Measurements from ENCODE around the gene CAMK1D. TPM values are rescaled to one million over a fixed set of nuclear protein-coding genes. Genes with fewer than 3 reads are reported as not detected.

CAMK1D gene
- total RNA-seq, 2 experiments from 2014 or later: 3.4 to 4.2 TPM

DNA sequence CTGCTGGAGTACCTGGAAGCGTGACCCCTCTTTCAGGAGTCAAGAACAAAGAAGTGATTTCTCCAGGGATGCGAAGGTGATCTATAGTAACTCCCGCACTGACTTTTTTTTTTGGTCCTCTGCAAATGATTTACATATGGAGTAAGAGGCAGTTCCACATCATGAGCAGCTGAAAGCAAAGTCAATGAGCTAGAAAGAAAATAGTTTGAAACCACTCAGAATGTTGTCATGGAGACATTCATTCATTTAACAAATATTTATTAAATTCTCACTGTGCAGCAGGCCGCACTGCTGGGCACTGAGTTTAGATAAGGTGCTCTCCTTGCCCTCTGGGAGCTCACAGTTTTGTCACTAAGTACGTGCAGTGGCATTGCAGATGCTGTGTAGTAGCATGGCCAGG, 206.7 kb downstream of the CAMK1D start:
- Mint-ChIP-seq H3K4me1 (ENCODE audit: low read depth) (no peaks in the 10 kb centered on the region), H3K27me3 (ENCODE audit: low read depth) (no peaks in the 10 kb centered on the region), H3K36me3 (ENCODE audit: low read depth) (no peaks in the 10 kb centered on the region), H3K4me3 (no peak overlapping the region), H3K9me3 (ENCODE audit: insufficient read depth) (no peaks in the 10 kb centered on the region), H3K27ac (no peak overlapping the region)
- DNase-seq (no peak), ATAC-seq (no peak)
- CTCF ChIA-PET: no interaction called here
- POLR2A ChIA-PET: no interaction called here

DNA sequence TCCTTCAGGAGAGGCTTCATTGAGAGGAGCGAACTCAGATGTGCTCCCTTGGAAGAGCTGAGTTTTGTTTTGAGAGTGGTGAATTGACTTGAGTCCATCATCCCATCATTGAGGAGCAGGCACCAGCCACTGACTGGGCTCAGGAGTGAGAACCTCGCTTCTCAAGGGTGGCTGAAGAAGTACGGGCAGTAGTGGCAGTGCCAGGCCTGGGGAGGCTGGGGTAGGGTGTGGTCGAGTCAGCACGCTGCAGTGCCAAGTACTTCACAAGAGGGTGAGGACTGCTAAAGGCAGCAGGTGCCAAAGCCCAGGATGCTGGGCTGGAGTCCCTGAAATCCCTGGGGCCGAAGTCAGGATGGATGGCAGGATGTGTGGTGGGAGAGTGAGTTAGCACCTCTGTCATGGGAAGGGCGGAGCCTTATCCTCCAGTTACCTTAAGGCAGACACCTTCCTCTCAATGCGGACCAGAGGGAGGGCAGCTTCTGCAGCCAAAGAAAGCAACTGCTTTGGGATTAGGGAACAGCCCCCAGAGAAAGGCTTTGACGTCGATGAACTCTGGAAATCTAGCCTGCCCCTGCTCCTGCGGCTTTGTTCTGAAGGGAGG, 210.3 kb downstream of the CAMK1D start:
- ChIA-PET POLR2A (no interaction called here), CTCF (no interaction called here)
- no peak for ATAC-seq
- H3K27ac Mint-ChIP-seq: no peak overlapping the region
- H3K4me3 Mint-ChIP-seq: no peak overlapping the region
- H3K27me3 Mint-ChIP-seq (ENCODE audit: low read depth): no peaks in the 10 kb centered on the region
- H3K9me3 Mint-ChIP-seq (ENCODE audit: insufficient read depth): no peaks in the 10 kb centered on the region
- no peak for DNase-seq
- H3K4me1 Mint-ChIP-seq (ENCODE audit: low read depth): no peaks in the 10 kb centered on the region
- no peaks in the 10 kb centered on the region for H3K36me3 Mint-ChIP-seq (ENCODE audit: low read depth)

DNA sequence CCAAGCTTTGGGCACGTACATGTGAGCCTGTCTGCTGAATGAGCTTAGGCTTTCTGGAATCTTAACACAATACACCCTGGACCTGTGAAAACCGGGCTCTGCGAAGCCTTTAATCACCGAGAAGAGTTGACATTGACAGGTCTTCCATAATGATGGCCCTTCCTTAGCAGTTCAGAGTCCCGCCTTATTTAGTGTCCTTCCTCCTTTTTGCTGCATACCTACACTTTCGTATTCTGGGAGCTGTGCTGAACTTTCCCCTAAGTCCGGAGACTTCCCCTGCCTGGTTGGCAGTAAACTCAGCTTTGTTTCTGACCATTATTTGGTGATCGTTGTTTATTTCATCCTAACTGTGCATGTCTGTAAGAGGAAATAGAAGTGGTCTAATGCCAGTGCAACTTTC, 212.0 kb downstream of the CAMK1D start:
- no peaks in the 10 kb centered on the region for H3K9me3 Mint-ChIP-seq (ENCODE audit: insufficient read depth)
- H3K4me3 Mint-ChIP-seq: no peak overlapping the region
- no peaks in the 10 kb centered on the region for H3K36me3 Mint-ChIP-seq (ENCODE audit: low read depth)
- ATAC-seq (no peak), DNase-seq (no peak)
- no peaks in the 10 kb centered on the region for H3K27me3 Mint-ChIP-seq (ENCODE audit: low read depth)
- no peak overlapping the region for H3K27ac Mint-ChIP-seq
- CTCF ChIA-PET: interaction anchor here (1.6 kb wide), 1 partner anchor 95 kb away, joined by 4 read pairs; no protein-coding TSS in a partner anchor
- H3K4me1 Mint-ChIP-seq (ENCODE audit: low read depth): no peaks in the 10 kb centered on the region
- POLR2A ChIA-PET: no interaction called here

GRCh38 chr10:12561720-12562119, 212.4 kb downstream of the CAMK1D start:
- ChIA-PET POLR2A (no interaction called here), CTCF (interaction anchor here (1.6 kb wide), 1 partner anchor 95 kb away, joined by 4 read pairs; no protein-coding TSS in a partner anchor)
- no peaks in the 10 kb centered on the region for H3K36me3 Mint-ChIP-seq (ENCODE audit: low read depth)
- H3K27me3 Mint-ChIP-seq (ENCODE audit: low read depth): no peaks in the 10 kb centered on the region
- DNase-seq (no peak), ATAC-seq (no peak)
- no peak overlapping the region for H3K27ac Mint-ChIP-seq
- no peaks in the 10 kb centered on the region for H3K9me3 Mint-ChIP-seq (ENCODE audit: insufficient read depth)
- no peak overlapping the region for H3K4me3 Mint-ChIP-seq
- H3K4me1 Mint-ChIP-seq (ENCODE audit: low read depth): no peaks in the 10 kb centered on the region

DNA sequence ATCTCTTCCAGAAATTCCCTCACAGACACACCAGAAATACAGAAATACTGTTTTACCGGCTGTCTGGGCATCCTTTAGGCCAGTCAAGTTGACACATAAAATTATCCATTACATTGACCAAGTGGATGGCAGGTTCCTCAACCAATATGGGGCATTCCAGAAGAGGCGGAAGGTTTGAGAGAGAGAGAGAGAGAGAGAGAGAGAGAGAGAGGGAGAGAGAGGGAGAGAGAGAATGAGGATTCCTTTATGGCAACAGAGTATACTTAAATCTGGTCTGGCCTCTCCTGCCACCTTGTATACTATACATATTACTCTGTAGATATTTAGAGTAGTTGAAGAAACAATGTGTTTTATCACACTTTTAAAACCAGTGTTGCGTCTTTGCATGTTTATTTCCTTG, 214.1 kb downstream of the CAMK1D start:
- H3K36me3 Mint-ChIP-seq (ENCODE audit: low read depth): no peaks in the 10 kb centered on the region
- CTCF ChIA-PET: interaction anchor here (1.3 kb wide), 1 partner anchor 93 kb away, joined by 3 read pairs; no protein-coding TSS in a partner anchor
- POLR2A ChIA-PET: interaction anchor here (0.9 kb wide), 1 partner anchor 22 kb away, joined by 3 read pairs; no protein-coding TSS in a partner anchor
- no peaks in the 10 kb centered on the region for H3K27me3 Mint-ChIP-seq (ENCODE audit: low read depth)
- no peaks in the 10 kb centered on the region for H3K9me3 Mint-ChIP-seq (ENCODE audit: insufficient read depth)
- DNase-seq: no peak
- H3K4me3 Mint-ChIP-seq: no peak overlapping the region
- H3K27ac Mint-ChIP-seq: no peak overlapping the region
- ATAC-seq: no peak
- H3K4me1 Mint-ChIP-seq (ENCODE audit: low read depth): peaks cover 2% of the 10 kb centered on the region

GRCh38 chr10:12564173-12564572, 214.8 kb downstream of the CAMK1D start:
- no peaks in the 10 kb centered on the region for H3K9me3 Mint-ChIP-seq (ENCODE audit: insufficient read depth)
- ChIA-PET CTCF (interaction anchor here (1.3 kb wide), 1 partner anchor 92 kb away, joined by 3 read pairs; no protein-coding TSS in a partner anchor), POLR2A (interaction anchor here (0.9 kb wide), 1 partner anchor 21 kb away, joined by 3 read pairs; no protein-coding TSS in a partner anchor)
- ATAC-seq (no peak), DNase-seq (no peak)
- H3K4me3 Mint-ChIP-seq: no peak overlapping the region
- no peaks in the 10 kb centered on the region for H3K36me3 Mint-ChIP-seq (ENCODE audit: low read depth)
- H3K27ac Mint-ChIP-seq: no peak overlapping the region
- H3K4me1 Mint-ChIP-seq (ENCODE audit: low read depth): peaks cover 4% of the 10 kb centered on the region
- no peaks in the 10 kb centered on the region for H3K27me3 Mint-ChIP-seq (ENCODE audit: low read depth)

DNA sequence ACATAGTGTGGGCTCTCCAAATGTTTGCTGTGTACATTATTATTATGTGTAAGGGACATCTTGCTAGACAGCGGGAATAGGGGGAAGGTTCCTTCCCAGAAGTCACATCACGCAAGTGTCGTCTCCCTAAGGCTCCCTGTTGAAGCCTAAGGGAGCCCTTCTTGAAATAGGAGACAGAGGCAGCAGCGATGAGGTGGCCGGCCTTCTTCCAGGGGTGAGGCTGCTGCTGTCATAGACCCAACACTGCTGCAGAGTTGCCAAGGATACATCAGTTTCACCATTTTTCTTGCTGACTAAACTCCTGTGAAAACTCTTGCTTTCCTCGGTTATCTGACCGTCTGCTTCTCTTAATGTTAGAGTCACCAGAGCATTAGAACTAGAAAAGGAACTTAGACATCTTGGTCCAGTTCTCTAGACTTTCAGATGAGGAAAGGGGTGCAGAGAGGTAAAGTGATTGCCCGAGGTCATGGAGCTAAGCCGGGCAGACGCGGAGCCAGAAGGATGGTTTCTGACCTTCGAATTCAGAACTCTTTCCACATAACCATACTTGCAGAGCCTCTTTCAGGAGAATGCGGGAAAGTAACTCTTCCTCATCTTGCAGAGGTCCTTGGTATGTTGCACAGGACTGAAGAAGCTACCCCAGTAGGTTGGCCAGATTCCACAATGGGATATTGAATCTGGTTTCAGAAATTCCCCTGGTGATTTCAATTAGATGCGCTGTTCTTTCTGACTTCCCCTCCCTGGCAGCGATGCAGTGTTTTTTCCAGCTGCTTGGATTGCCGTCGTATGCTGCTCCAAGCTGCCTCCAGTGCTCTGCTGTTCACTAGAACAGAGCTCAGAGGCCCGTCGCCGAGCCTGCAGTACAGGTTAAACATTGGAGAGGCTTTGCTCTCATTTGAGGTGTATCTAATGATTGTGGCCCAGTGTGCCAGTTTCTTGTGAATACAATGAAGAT, 217.1 kb downstream of the CAMK1D start:
- H3K27ac Mint-ChIP-seq: no peak overlapping the region
- peaks cover 4% of the 10 kb centered on the region for H3K4me1 Mint-ChIP-seq (ENCODE audit: low read depth)
- H3K4me3 Mint-ChIP-seq: no peak overlapping the region
- CTCF ChIA-PET: no interaction called here
- no peaks in the 10 kb centered on the region for H3K27me3 Mint-ChIP-seq (ENCODE audit: low read depth)
- no peaks in the 10 kb centered on the region for H3K36me3 Mint-ChIP-seq (ENCODE audit: low read depth)
- no peak for ATAC-seq
- POLR2A ChIA-PET: no interaction called here
- DNase-seq: no peak
- H3K9me3 Mint-ChIP-seq (ENCODE audit: insufficient read depth): no peaks in the 10 kb centered on the region

GRCh38 chr10:12568391-12569009, 219.2 kb downstream of the CAMK1D start:
- ATAC-seq (no peak), DNase-seq (no peak)
- H3K9me3 Mint-ChIP-seq (ENCODE audit: insufficient read depth): no peaks in the 10 kb centered on the region
- no peak overlapping the region for H3K27ac Mint-ChIP-seq
- CTCF ChIA-PET: no interaction called here
- peaks cover 4% of the 10 kb centered on the region for H3K4me1 Mint-ChIP-seq (ENCODE audit: low read depth)
- H3K27me3 Mint-ChIP-seq (ENCODE audit: low read depth): no peaks in the 10 kb centered on the region
- no peaks in the 10 kb centered on the region for H3K36me3 Mint-ChIP-seq (ENCODE audit: low read depth)
- POLR2A ChIA-PET: no interaction called here
- H3K4me3 Mint-ChIP-seq: no peak overlapping the region

- Mint-ChIP-seq H3K9me3 (ENCODE audit: insufficient read depth) (peaks cover 4% of the 10 kb centered on the region), H3K36me3 (ENCODE audit: low read depth) (no peaks in the 10 kb centered on the region), H3K27me3 (ENCODE audit: low read depth) (no peaks in the 10 kb centered on the region), H3K4me1 (ENCODE audit: low read depth) (peaks cover 4% of the 10 kb centered on the region), H3K27ac (no peak overlapping the region), H3K4me3 (no peak overlapping the region)
- ATAC-seq (no peak), DNase-seq (no peak)
- CTCF ChIA-PET: no interaction called here
- POLR2A ChIA-PET: no interaction called here
These were observed 222.9 kb downstream of the CAMK1D start for GRCh38 chr10:12572281-12572680.

DNA sequence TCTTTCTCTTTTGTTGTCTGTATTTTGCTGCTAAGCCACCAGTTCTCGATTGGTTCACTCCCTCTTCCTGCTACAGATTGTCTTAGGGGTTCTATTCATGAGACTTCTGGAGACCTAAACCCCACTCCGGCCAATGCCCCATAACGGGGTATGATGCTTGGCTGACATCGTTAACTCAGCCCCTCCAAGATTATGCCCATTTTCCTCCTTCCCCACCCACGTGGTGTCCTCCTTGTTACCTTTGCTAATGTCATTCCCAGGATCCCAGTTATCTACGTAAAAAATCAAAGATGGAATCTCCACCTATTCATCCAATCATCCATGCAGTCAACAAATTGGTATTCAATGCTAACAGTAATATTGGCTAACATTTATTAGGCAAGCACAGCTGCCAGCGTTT, 228.3 kb downstream of the CAMK1D start:
- H3K27me3 Mint-ChIP-seq (ENCODE audit: low read depth): no peaks in the 10 kb centered on the region
- H3K27ac Mint-ChIP-seq: no peak overlapping the region
- peaks cover 4% of the 10 kb centered on the region for H3K9me3 Mint-ChIP-seq (ENCODE audit: insufficient read depth)
- POLR2A ChIA-PET: no interaction called here
- no peak for DNase-seq
- no peak overlapping the region for H3K4me3 Mint-ChIP-seq
- peaks cover 3% of the 10 kb centered on the region for H3K4me1 Mint-ChIP-seq (ENCODE audit: low read depth)
- no peak for ATAC-seq
- H3K36me3 Mint-ChIP-seq (ENCODE audit: low read depth): no peaks in the 10 kb centered on the region
- CTCF ChIA-PET: no interaction called here

- DNase-seq: no peak
- CTCF ChIA-PET: no interaction called here
- peaks cover 3% of the 10 kb centered on the region for H3K4me1 Mint-ChIP-seq (ENCODE audit: low read depth)
These were observed 230.9 kb downstream of the CAMK1D start for GRCh38 chr10:12579954-12580858.

More at GRCh38 chr10:12579954-12580858, 230.9 kb downstream of the CAMK1D start:
- Mint-ChIP-seq H3K9me3 (ENCODE audit: insufficient read depth) (peaks cover under 1% of the 10 kb centered on the region), H3K27ac (no peak overlapping the region), H3K27me3 (ENCODE audit: low read depth) (no peaks in the 10 kb centered on the region), H3K4me3 (no peak overlapping the region), H3K36me3 (ENCODE audit: low read depth) (peaks cover 3% of the 10 kb centered on the region)
- ATAC-seq: no peak
- POLR2A ChIA-PET: interaction anchor here (0.7 kb wide), 1 partner anchor 39 kb away, joined by 3 read pairs; no protein-coding TSS in a partner anchor

All from activated CD8-positive, alpha-beta T cell treated with anti-CD3 and anti-CD28 coated beads, Interleukin-2, amount 10 ng/mL, durations not matched to agents 7 days and 5 days (primary cell).